Measurements from ENCODE around the gene WDR27.
A peak's percentile ranks its signal among the peaks of the same experiment; 100 is the strongest.
"Not testable (repeated sequence)": the region's sequence is repeated elsewhere in the genome, so short reads cannot be mapped to it uniquely, and the experiment has no call there.

The WDR27 gene

DNA sequence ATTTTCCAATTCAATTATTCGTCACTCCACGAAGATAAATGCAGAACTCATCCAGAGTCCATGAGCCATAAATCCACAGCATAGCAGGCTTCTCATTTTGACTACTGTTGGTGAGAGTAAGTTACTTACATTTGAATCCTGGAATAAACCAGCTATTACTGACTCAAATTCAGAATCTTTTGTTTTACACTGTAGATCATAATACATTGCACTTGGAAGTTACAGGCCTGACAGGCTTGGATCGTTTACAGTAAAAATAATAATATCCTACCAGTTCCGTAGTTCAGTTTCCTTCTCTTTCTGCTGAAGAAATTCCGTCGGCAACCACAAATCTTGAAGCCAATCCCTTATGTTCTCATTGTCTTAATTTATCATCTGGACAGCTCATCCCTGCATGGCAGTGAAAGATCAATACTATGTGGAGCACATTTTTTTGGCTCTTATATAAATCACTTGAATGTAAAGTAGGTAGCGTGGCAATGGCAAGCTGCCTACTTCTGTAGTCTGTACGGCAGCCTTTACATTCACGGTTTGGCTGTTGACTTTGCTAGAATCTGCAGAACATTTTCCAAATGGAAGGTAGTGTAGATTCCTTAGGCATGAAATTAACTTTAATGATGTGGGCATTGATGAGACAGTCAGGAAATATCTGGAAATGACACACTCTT, 142.9 kb downstream of the WDR27 start:
- DNase-seq: peak; percentile 75

DNA sequence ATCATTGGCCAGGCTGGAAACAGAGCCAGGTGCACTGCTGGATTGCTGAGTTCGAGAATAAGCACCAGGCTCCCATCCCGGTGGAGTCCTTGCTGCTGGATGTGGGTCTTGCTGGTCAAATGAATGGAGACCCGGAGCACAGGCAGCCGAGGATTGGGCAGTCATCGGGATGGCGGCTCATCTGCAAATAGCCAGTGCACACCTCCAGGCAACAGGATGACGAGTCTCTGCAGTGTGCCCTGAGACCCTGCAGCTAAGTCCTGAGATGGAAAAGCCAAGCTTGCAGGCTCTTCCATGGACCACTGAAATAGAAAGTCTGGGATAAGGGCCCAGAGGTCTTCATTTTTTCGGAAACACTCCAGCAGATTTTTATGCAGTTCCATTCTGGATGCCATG, 143.5 kb downstream of the WDR27 start:
- peak; percentile 31 for DNase-seq

DNA sequence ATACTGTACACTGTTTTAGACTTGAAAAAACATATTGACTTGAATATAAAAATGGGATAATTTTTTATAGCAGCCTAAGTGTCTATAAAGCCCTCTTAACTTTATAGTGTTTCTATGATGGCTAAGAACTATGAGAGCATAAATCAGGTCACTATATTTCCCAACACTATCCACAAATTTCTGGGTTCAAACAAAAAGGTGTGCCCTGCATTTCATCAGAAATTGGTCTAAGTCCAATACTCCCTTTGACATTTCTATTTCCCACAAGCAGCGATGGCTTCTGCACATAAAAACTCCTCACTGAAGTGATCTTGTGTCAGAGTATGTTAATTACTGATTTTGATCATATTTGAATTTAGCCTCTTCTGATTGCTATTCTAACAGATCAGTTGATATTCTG, 143.9 kb downstream of the WDR27 start:
- DNase-seq: no peak

DNA sequence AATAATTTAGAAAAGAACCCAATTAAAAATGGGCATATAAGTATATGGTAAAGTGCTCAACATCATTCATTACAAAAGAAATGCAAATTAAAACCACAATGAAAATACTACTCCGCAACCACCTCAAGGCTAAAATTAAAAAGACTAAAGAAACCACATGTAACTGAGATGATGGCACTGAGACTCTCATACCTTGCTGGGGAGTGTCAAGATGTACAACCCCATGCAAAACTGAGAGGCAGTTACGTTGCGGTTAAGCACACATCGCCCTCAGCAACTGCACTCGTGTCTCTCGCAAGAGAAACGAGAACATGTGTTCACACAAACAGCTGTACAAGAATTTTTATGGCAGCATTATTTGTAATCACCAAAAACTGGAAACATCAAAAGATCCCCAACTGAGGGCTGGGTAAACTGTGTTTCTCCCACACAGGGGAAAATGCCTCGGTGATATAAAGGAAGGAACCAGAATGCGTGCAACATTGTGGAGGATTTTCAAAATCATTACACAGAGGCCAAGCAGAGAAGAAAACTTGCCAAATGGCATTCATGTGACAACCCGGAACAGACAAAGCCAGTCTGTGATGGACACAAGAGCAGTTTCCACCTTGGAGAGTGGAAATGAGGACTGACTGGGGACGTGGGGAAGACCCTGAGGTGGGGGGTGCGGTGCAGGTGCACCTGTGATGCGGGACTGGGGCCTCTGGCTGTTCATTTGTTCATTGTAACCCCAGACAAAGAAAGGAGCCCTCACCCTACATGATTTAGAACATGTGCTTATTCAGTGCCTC, 144.9 kb downstream of the WDR27 start:
- no peak for DNase-seq

DNA sequence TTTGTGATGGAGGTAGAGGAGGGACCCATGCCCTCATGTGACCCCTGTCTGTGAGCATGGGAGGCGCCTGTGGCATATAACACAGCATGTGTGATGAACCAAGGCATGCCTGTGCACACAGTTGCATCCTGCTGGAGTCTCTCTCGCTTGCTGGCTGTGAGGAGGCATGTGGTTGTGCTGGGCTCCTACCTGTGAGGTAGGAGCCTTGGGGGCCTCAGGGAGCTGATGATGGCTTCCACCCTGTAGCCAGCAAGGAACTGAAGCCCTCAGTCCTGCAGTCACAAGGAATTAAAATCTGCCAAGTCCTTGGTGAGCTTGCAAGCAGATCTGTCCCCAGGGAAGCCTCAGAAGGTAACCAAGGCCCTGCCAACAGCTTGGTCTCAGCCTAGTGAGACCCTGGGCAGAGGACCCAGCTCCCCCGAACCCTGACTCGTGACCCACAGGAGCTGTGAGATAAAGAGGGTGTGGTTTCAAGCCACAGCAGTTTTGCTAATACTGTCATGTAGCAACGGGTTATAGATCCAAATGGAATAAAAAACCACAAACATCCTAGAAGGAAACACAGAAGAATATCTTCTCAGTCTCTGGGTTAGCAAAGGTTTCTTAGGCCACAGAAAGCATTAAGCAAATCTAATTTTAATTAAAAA, 145.7 kb downstream of the WDR27 start:
- no peak for DNase-seq

DNA sequence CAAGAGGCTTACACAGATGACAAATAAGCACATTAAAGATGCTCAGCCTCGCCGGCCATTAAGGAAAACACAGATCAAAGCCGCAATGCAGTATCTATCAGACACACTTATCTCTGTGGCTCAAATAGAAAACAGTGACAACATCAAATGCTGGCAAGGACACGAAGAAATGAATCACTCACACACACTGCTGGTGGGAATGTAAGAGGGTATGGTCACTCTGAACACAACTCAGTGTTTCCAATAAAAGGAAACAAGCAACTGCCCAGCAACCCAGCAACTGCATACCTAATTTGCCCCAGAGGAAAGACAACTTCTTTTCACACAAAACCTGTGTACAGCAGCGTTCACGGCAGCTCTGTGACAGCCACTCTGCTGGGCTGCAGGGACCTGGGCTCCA, 155.8 kb downstream of the WDR27 start:
- DNase-seq: no peak

DNA sequence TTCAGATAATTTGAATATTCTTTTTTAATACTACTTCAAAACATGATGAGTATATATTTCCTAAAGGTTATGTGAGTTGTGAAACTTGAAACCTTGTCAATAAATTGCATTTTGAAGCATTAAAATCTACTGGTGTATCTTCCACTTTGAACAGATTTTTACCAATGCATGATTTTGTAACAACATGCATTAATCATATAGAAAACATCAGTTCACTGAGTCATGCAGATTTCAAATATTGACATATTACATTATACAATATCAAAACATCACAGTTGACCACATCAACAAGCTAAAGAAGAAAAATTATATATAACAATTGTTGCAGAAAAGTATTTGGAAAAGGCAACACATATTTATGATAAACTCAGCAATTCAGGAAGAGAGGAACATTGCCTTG, 158.1 kb downstream of the WDR27 start:
- no peak for DNase-seq

DNA sequence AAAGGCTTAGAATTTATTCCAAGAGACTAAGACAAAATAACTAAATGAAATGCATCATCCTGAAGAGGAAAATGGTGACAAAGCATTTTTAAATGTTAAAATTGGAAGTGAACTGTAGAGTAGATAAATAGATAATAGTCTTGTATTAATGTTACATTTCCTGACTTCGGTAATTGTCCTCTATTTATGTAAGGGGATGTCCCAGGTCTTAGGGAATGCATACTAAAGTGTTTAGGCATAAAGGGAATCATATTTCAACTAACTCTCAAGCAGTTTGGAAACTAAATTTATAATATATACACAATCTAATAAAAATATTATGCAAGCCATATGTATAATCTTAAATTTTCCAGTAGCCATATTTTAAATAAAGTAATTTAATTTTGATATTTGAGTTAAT, 159.3 kb downstream of the WDR27 start:
- DNase-seq: no peak

DNA sequence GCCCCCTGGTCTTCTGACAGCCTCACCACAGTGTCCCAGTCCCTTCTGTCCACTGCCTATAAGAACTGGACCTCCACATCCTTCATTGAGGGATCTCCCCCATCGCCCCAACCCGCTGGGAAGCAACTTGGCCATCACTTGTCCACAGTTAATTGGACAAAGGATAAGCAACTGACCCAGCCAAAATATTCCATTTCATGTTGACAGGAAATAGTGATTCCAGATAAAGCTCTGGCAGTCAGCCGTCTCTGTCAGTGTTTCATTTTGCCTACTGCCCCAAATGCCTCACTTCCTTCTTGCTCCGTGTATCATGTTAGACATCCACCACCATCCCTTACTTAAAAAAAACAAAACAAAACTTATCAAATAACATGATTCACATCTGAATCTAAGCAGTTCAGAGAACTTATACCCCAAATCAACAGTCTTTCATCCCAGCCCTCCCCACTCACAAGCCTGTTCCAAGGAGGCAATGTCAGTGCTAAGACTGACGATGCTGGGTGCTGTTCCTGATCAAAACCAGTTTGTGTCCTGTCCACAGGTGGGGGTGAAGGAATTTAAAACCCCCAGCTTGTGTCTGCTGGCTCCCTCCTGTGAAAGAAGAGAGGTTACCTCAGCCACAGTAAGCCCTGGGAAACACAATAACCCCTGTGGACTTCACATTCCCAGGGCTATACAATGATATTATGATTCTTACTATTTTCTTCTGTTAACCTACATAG, 162.5 kb downstream of the WDR27 start:
- DNase-seq: no peak

DNA sequence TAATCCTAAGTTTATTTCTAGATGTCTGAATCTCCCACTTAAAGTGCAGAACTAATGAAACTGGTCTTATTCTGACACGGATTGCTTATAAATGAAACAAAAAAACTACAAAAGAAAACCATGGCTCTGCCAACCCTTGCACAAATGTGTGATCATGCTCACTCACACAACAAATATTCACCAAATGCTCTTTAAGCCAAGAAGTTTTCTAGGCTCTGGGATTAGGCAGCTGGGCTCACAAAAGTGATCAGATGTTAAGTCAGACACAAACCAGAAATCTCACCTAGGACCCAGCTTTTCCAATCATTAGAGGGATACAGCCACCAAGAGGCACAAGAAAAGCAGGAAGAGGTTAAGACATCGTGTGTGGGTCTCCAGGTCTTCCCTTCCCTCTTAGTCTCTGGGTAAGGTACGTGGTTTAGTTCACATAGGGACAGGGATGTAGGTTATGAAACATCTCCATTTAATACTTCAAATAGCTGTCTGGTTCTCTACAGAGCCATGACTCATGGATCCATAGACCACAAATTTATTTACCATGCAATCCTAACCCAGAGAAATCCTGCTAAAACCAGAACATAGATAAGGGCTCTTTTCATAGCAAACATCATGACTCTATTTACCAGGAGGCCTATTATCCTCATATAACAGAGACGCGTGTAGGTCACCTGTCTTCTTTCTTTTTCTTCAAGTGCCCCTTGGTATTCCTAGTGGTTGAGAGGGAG, 165.2 kb downstream of the WDR27 start:
- DNase-seq: no peak

DNA sequence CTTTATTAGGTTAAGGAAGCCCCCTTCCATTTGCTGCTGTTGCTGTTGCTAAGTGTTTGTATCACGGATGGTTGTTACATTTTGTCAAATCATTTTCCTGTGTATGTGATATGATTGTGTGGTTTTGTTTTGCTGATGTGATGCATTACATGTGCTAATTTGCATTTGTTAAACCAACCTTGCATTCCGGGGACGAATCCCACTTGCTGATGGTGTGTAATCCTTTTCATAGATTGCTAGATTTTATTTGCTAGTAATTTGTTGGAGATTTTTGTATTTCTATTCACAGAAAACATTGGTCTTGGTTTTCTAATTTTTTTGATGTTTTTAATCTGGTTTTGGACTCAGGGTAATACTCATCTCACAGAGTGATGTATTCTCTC, 167.8 kb downstream of the WDR27 start:
- no peak for DNase-seq

DNA sequence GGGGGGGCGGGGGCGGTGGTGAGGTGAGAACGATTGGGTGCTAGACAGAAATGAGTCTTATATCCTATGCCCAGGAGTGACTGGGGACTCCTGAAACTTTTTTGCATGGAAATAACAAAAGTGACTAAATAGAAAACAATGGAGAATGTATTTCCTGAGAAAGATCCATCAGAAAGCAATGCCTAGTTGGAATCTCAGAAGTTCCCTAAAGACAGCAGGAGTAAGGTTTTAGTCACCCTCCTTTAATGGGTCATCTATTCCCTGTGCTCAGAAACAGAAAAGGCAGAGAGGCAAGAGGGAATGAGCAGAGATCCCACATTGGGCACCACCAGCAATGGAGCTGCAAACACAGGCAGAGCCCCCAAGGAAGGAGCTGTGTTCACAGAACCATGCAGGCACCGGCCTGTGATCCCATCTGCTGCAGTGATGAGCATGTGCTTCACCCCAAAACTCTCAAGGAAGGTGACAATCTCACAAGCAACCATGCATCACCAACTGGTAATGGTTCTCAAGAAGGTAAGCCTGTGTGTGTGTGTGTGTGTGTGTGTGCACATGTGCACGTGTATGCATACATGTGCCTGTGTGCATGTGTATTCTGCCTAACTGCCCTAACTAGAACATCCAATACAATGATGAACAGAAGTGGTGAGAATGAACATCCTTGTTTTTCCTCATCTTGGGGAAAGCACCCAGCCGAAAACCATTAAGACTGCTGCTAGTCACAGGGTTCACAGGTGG, 168.4 kb downstream of the WDR27 start:
- DNase-seq: no peak

DNA sequence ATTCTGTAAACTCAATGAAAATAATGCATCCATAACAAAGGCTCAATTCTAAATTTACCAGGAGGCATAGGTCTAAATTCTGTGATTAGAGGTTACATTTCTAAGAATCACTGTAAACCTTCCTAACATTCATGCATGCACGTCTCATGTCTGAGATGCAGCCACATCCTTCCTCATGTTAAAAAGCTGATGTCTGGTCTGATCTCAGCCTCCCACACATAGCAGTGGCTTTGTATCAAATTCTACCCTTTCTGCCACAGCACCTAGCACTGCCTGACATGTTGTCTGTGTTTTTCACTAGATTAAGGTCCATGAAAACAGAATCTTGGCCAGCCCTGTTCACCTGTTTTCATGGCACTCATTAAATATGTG, 171.1 kb downstream of the WDR27 start:
- no peak for DNase-seq

DNA sequence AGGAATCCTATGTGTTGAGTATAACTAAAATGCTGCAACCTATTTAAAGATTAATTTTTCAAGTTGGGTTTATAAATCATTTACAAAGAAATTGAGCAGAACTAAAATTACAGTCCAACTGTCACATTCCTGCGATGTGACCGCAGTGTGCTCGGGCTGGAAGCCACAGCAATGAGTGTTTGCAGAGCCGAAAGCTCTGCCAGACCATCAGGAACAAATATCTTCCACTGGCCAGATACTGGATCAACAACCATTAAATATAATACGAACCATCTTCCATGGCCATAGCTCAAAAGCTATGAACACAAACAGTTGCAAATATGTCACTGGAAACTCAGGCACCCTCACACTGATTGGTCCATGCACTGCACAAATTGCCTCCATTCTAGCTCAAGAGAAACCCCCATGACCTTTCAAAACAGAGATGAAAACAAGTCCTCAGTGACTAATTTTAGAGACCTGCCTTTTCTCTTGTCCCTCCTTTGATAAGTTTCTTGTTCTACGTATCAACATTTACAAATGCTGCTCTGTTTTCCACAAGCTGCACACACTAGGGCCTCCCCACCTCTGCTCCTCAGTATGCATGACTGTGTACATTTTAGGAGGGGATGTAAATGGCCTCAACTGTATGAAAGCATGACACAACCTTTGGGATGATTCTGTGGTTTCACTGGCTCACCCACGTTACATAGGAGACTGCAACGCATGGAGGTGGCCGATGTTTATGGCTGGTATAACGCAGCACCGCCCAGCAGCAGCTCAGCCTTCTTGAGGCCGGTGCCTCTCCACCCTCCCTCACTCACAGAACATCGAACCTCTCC, 171.7 kb downstream of the WDR27 start:
- peak; percentile 78 for DNase-seq

DNA sequence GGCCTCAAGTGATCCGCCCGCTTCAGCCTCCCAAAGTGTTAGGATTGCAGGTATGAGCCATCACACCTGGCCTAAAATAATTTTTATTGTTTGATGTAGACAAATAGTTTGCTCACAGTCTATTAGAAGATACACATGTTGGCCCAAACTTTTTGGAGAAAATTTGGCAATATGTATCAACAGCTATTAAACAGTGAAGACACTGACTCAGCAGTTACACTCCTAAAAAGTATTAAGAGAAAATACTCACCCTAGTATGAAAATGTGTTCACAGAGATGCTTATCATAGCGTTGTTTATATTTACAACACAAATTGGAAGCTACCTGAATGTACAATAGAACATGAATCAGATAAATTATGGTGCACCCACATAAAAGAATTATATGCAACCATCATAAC, 173.1 kb downstream of the WDR27 start:
- no peak for DNase-seq

DNA sequence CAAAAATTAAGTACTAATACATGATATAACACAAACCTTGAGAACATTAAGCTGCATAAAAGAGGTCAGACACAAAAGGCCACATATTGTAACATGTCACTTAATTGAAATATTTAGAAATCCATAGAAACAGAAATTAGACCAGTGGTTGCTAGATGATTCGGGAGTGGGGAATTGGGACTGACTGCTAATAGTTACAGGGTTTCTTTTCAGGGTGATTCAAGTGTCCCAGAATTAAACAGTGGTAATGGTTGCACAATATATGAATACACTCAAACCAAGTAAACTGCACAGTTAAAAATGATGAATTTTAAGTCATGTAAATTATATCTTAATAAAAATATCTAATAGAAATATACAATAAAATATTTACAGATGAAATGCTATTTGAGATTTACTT, 174.5 kb downstream of the WDR27 start:
- no peak for DNase-seq

DNA sequence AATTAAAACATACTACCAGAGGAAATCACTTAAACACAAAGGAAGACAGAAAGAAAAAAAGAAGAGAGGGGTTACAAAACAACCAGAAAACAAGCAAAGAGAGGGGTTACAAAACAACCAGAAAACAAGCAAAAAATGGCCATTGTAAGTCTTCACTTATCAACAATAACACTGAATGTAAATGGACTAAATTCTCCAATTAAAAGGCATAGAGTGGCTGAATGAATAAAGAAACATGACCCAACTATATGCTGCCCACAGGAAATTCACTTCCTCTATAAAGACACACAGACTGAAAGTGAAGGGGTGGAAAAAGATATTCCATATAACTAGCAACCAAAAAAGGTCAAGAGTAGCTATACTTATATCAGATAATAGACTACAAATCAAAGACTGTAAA, 180.0 kb downstream of the WDR27 start:
- DNase-seq: no peak

DNA sequence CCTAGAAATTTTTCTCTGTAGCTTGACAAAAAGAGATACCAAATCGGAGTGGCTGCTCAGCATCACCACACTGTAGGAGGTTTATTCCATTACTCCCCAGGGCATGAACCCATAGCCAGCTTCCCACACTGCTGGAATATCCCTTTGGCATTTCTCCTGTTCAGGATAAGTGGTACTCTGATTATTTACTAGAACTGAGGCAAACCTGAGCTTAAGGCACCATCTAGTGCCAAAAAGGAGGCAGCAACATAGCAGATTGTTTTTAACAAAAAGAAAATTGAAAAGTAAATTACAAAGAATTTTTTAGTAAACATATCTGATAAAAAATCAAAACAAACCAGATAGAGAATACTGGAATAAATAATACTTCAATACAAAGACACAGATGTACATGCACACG, 181.7 kb downstream of the WDR27 start:
- DNase-seq: no peak

DNA sequence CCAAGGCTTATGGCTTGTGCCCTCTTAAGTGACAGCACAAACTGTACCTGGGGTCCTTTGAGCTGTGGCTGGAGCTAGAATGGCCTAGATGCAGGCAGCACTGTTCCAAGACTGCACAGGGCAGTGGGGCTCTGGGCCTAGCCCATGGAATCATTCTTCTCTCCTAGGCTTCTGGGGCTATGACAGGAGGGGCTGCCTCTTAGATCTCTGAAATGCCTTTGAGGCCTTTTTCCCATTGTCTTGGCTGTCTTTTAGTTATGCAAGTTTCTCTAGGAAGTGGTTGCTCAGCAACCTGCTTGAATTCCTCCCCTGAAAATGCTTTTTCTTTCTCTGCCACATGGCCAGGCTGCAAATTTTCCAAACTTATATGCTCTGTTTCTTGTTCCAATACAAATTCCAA, 183.4 kb downstream of the WDR27 start:
- no peak for DNase-seq

DNA sequence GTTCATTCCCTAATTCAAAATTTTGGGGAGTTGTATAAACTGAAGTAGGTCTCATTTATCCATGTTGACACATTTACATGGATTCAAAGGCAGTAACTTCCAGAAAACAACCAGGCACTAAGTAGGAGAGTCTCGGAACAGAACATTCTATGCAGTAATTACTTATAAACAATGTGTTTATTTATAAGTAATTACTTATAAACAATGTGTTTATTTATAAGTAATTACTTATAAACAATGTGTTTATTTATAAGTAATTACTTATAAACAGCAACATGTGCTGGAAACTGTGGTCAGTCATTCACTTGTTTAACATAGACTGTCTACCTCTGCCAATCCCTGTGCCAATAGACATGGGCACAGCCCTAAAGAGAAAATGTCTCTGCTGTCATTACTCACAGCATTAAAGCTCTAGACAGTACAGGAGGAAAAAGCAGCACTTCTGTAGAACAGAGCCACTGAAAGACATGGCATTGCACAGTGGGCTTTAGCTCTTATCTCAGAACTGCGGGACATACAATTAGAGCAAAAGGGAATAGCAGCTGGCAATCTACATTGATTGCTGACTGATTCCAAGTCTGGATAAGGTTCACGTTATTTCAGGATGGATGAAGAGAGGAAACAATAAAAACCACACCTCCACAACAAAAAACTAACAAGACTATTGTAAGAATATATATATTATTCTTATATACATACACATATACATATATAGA, 188.2 kb downstream of the WDR27 start:
- DNase-seq: no peak

DNA sequence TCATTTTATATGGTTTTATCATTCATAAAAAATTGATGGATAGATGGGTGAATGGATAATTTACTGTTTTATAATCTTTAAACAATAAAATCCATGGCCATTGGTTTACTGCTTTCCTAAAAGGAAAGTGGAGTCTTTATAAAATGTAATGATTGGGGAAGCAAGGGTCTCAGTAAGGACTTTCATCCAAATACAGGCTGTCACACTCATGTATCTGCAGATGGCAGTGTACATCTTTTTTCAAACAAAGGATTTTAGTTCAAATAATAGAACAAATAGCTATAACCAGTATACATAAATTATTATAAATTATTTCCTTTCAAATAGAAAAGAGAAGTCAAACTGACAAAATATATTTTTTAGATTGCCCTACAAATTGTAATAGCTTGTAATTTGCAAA, 190.0 kb downstream of the WDR27 start:
- DNase-seq: not testable (repeated sequence)
